Measurements from ENCODE around the gene GRIK3.
"Not testable (repeated sequence)": the region's sequence is repeated elsewhere in the genome, so short reads cannot be mapped to it uniquely, and the experiment has no call there.

The GRIK3 gene

DNA sequence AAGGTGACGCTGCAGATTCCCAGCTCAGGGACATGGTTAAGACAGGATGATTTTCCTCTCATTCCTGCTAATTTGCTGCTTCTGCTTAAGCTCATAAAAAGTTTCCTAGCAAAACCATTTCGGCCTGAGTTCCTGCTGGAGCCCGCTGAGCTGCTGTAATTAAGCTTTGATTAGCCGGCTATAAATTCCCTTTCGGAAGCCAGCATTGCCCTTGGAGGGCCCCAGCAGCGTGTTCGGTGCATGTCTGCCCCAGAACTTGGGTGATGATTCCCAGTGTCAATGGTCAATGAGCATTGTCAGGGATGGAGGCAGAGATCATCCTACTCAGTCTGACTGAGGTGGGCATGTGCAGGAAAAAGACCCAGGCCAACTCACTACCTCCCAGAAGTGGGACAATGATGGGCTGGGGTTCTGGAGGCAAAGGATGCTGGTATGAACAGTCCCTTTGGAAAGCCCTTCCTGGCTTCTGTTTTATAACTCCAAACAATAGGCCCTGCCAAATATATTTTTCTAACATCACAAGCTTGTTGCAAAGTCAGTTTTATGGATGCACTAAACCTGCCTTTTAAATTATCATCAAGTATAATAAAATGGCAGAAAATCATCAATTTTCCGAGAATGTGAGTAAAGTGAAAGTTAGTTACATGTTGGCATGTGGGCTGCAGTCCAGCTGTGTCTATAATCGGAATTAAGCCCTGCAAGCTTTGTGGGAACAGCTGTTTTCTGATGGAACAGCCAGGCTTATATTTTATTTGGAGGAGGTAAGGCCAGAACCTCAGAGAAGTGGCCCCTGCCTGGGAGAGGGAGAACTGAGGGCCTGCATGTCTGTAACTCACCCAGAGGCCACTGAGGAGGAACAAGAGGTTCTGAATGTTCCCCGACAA lies 257.1 kb downstream of the GRIK3 start:
- Histone ChIP-seq H3K36me3 (ENCODE audit: insufficient read depth, low read length) (no peaks in the 10 kb centered on the region), H3K4me1 (ENCODE audit: insufficient read depth, low read length) (peaks cover 6% of the 10 kb centered on the region; the same call in 1 of the 2 replicates), H3K9ac (ENCODE audit: low read depth, low read length) (no peak overlapping the region), H3K9me3 (ENCODE audit: control insufficient read depth, insufficient read depth, low read length) (no peaks in the 10 kb centered on the region)

DNA sequence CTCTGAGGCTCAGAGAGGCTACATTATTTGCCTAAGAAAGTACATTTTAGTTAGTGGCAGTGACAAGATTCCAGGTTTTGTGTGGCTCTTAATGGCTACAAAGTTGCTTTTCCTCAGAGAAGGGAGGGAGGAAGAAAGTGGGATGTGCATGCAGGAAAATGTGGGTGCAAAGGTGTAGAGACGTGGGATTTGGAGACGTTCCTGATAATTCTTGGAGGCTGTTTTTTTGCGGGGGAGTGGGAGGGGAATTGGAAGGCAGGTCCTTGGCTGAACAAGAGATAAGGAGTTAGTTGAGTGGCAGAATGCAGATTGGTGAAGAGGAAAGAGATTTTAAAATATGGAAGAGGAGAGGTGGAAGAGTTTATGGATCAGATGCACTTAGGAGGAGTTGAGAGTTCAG lies 258.1 kb downstream of the GRIK3 start:
- no peak overlapping the region for H3K9ac ChIP-seq (ENCODE audit: low read depth, low read length)
- H3K9me3 ChIP-seq (ENCODE audit: control insufficient read depth, insufficient read depth, low read length) = no peaks in the 10 kb centered on the region
- peaks cover 15% of the 10 kb centered on the region; the same call in 1 of the 2 replicates for H3K4me1 ChIP-seq (ENCODE audit: insufficient read depth, low read length)
- H3K36me3 ChIP-seq (ENCODE audit: insufficient read depth, low read length) = no peaks in the 10 kb centered on the region

GRCh38 chr1:36775716-36776115 lies 258.6 kb downstream of the GRIK3 start:
- H3K36me3 ChIP-seq (ENCODE audit: insufficient read depth, low read length) = no peaks in the 10 kb centered on the region

GRCh38 chr1:36773827-36774541 lies 260.3 kb downstream of the GRIK3 start:
- Histone ChIP-seq H3K36me3 (ENCODE audit: insufficient read depth, low read length) (no peaks in the 10 kb centered on the region), H3K9me3 (ENCODE audit: control insufficient read depth, insufficient read depth, low read length) (no peaks in the 10 kb centered on the region), H3K4me1 (ENCODE audit: insufficient read depth, low read length) (peaks cover 31% of the 10 kb centered on the region), H3K9ac (ENCODE audit: low read depth, low read length) (no peak overlapping the region)

More at GRCh38 chr1:36775716-36776115, 258.6 kb downstream of the GRIK3 start:
- Histone ChIP-seq H3K9me3 (ENCODE audit: control insufficient read depth, insufficient read depth, low read length) (no peaks in the 10 kb centered on the region), H3K4me1 (ENCODE audit: insufficient read depth, low read length) (peaks cover 20% of the 10 kb centered on the region), H3K9ac (ENCODE audit: low read depth, low read length) (no peak overlapping the region)

- H3K9me3 ChIP-seq (ENCODE audit: control insufficient read depth, insufficient read depth, low read length) = no peaks in the 10 kb centered on the region
- no peaks in the 10 kb centered on the region for H3K36me3 ChIP-seq (ENCODE audit: insufficient read depth, low read length)
- H3K4me1 ChIP-seq (ENCODE audit: insufficient read depth, low read length) = peaks cover 31% of the 10 kb centered on the region
- H3K9ac ChIP-seq (ENCODE audit: low read depth, low read length) = no peak overlapping the region
Measured at GRCh38 chr1:36772647-36773495, 261.4 kb downstream of the GRIK3 start.

- Histone ChIP-seq H3K9me3 (ENCODE audit: control insufficient read depth, insufficient read depth, low read length) (no peaks in the 10 kb centered on the region), H3K4me1 (ENCODE audit: insufficient read depth, low read length) (peaks cover 31% of the 10 kb centered on the region), H3K9ac (ENCODE audit: low read depth, low read length) (peak overlapping the region; percentile 8; the same call in 1 of the 2 replicates), H3K36me3 (ENCODE audit: insufficient read depth, low read length) (no peaks in the 10 kb centered on the region)
Measured at GRCh38 chr1:36771660-36772284, 262.5 kb downstream of the GRIK3 start.

DNA sequence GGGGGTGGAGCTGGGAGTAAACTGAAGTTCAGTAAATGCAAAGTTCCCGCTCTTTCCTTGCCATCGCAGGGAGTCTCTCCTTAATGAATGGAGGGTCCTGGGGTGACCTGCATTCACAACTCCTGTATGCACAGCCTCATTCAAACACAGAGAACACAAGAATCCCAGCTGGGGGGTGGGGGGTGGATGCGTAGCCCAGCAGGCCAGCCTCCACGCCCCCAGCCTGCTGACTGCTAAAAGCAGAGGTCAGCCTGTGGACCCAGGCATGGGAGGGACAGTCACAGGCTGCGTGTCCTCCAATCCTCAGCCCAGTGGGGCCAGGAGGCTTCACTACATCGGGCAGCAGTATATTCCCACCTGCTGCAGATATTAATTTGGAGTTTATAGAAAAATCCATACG lies 263.1 kb downstream of the GRIK3 start:
- Histone ChIP-seq H3K4me1 (ENCODE audit: insufficient read depth, low read length) (peaks cover 33% of the 10 kb centered on the region), H3K9ac (ENCODE audit: low read depth, low read length) (no peak overlapping the region), H3K36me3 (ENCODE audit: insufficient read depth, low read length) (no peaks in the 10 kb centered on the region), H3K9me3 (ENCODE audit: control insufficient read depth, insufficient read depth, low read length) (no peaks in the 10 kb centered on the region)

DNA sequence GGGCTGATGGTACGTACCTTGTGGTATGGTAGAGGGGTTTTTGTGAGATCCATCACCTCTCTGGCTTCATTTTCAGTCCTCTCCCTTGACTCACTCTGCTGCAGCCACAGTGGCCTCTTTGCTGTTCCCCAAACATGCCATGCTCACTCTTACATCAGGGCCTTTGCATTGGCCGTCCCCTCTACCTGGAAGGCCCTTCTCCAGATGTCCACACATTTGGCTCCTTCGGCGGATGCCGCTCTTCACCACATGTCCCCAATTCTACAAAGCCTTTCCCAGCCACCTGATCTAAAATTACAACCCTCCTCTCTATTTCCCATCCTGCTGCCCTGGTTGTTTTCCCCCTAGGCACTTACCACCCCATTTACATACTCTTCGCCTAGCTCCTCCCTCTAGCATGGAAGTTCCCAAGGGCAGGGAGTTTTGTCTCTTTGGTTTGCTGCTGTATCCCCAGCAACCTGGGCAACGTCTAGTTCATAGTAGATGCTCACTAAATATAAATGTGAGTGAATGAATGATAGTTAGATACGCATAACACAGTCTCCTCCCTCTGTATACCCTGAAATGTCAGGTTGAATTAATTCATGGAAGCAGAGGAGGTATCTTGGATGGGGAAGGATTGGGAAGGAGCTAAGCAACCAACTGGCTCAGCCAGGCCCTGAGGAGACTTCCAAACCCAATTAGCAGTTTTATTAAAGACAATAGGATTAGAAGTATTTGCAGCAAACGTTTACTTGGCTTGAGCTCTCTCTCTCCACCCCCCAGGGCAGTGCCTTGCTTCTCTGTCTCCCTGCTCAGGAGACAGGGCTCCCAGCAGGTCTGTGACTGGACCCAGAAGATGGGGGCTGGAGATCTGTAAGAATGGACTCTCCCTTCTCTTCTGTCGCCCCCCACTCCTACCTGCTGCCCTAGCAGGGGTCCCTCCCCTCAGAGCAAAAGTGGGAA lies 264.2 kb downstream of the GRIK3 start:
- Histone ChIP-seq H3K4me1 (ENCODE audit: insufficient read depth, low read length) (peaks cover 36% of the 10 kb centered on the region), H3K36me3 (ENCODE audit: insufficient read depth, low read length) (no peaks in the 10 kb centered on the region), H3K9ac (ENCODE audit: low read depth, low read length) (no peak overlapping the region)

DNA sequence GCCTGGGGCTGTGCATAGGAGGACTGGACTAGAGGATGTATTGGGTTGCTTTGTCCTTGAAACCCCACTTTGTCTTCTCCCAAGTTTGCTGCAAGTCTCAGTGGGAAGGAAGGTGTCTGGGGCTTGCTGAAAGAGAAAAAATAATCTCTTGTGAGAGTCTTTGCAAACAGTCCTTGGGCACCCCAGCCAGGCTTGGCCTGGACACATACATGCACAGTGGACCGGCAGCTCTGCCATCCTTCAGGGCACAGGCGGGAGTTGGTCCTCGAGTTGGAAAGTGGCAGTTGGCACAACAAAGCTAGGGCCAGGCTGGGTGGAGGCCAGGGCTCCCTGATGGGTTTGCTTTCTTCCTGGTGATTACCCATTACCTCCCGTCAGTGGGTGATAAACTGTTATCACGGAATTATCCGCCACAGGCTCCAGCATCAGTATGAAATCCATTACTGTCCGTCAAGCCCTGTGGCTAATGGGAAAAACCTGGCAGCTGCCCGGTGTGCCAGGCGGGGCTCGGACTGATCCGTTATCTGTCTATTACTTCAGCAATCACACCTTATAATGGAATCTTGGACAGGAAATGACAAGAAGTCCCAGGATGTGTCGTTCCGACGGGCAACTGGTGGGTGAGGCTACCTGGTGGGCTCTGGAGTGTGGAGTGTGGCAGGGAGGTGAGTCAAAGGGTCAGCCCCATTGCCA lies 265.7 kb downstream of the GRIK3 start:
- Histone ChIP-seq H3K9me3 (ENCODE audit: control insufficient read depth, insufficient read depth, low read length) (no peaks in the 10 kb centered on the region), H3K36me3 (ENCODE audit: insufficient read depth, low read length) (no peaks in the 10 kb centered on the region), H3K9ac (ENCODE audit: low read depth, low read length) (no peak overlapping the region), H3K4me1 (ENCODE audit: insufficient read depth, low read length) (peaks cover 33% of the 10 kb centered on the region)

More for the DNA sequence above, 264.2 kb downstream of the GRIK3 start:
- H3K9me3 ChIP-seq (ENCODE audit: control insufficient read depth, insufficient read depth, low read length) = no peaks in the 10 kb centered on the region

GRCh38 chr1:36767429-36767828 lies 266.9 kb downstream of the GRIK3 start:
- peaks cover 33% of the 10 kb centered on the region for H3K4me1 ChIP-seq (ENCODE audit: insufficient read depth, low read length)
- not testable (repeated sequence) for H3K9me3 ChIP-seq (ENCODE audit: control insufficient read depth, insufficient read depth, low read length); H3K36me3 ChIP-seq (ENCODE audit: insufficient read depth, low read length); H3K9ac ChIP-seq (ENCODE audit: low read depth, low read length)

DNA sequence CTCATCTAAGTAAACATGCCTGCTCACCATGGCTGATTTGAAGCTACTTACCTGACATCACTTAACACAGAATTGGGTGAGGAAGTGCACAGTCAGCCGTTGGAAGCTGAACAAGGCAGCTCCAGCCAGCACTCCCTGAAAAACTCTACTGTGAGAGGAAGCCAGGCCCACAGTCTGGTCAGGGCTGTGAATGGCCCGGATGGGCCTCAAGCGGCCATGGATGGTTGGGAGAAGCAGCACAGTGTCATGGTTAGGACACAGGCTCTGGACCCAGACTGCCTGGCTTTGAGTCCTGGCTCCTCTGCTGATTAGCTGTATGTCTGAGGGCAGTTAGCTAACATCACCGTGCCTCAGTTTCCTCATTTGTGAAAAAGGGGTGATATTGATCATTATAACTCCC lies 267.8 kb downstream of the GRIK3 start:
- peaks cover 26% of the 10 kb centered on the region for H3K4me1 ChIP-seq (ENCODE audit: insufficient read depth, low read length)
- H3K9ac ChIP-seq (ENCODE audit: low read depth, low read length) = no peak overlapping the region
- H3K9me3 ChIP-seq (ENCODE audit: control insufficient read depth, insufficient read depth, low read length) = no peaks in the 10 kb centered on the region
- no peaks in the 10 kb centered on the region for H3K36me3 ChIP-seq (ENCODE audit: insufficient read depth, low read length)

DNA sequence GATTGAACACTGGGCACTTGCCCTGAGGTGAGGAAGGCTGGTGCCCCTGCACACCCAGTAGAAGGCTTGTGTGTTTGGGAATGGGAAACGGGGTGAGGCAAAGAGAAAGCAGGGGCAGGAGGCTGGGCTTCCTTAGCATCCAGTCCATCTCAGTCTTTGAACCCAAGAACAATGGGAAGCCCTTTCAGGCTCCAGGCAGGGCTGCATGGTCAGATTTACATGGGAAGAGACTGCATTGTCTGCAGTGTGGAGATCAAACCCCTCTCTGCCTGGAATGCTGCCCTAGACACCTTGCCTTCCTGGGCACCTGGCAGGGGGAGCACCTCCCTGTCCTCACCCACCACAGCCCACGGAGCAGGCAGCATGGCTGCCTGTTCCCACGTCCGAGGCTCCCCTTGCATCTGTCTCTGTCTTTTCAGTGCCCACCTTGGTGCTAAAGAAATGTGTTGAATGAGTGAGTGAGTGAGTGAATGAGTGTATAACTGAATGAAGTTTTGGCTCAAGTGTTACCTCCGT lies 268.5 kb downstream of the GRIK3 start:
- no peaks in the 10 kb centered on the region for H3K9me3 ChIP-seq (ENCODE audit: control insufficient read depth, insufficient read depth, low read length)
- H3K9ac ChIP-seq (ENCODE audit: low read depth, low read length) = no peak overlapping the region
- peaks cover 20% of the 10 kb centered on the region for H3K4me1 ChIP-seq (ENCODE audit: insufficient read depth, low read length)
- no peaks in the 10 kb centered on the region for H3K36me3 ChIP-seq (ENCODE audit: insufficient read depth, low read length)
